Karpas-422 (cell line): Measurements from ENCODE around the gene BLVRA. TPM values are rescaled to one million over a fixed set of nuclear protein-coding genes. Genes with fewer than 3 reads are reported as not detected.
A peak's percentile ranks its signal among the peaks of the same experiment; 100 is the strongest.

Experiments
- DNase-seq: peaks from one replicate; pipeline ENCODE4 v3.0.0-alpha.2; 2015
- H2AFZ ChIP-seq: fragments of 200-600 bp; sonication (generic); 2 replicates; pipeline ENCODE4 v1.6.1; 2014; ENCODE audit warnings: antibody characterized with exemption, low read length, mixed read lengths
- H3K27ac ChIP-seq: fragments of 200-600 bp; sonication (generic); 2 replicates; pipeline ENCODE4 v1.5.1; 2014; ENCODE audit warnings: mild to moderate bottlenecking, low read length, moderate library complexity
- H3K27me3 ChIP-seq: fragments of 200-600 bp; sonication (generic); 2 replicates; pipeline ENCODE4 v1.6.1; 2014; ENCODE audit warnings: low read length, mixed read lengths
- H3K36me3 ChIP-seq: fragments of 200-600 bp; sonication (generic); 2 replicates; pipeline ENCODE4 v1.6.1; 2014; ENCODE audit warnings: low read length, mixed read lengths; ENCODE audit not compliant: insufficient read depth
- H3K4me1 ChIP-seq: fragments of 200-600 bp; sonication (generic); 2 replicates; pipeline ENCODE4 v1.6.1; 2014; ENCODE audit warnings: mild to moderate bottlenecking, low read length, mixed read lengths
- H3K4me2 ChIP-seq: fragments of 200-600 bp; sonication (generic); 2 replicates; pipeline ENCODE4 v1.6.1; 2014; ENCODE audit warnings: low read length, low read depth, mild to moderate bottlenecking; ENCODE audit not compliant: poor library complexity, severe bottlenecking
- H3K4me3 ChIP-seq: fragments of 200-600 bp; sonication (generic); 2 replicates; pipeline ENCODE4 v1.5.1; 2014; ENCODE audit warnings: mild to moderate bottlenecking, antibody characterized with exemption, low read length, mixed read lengths
- H3K79me2 ChIP-seq: fragments of 200-600 bp; sonication (generic); 2 replicates; pipeline ENCODE4 v1.6.1; 2014; ENCODE audit warnings: mild to moderate bottlenecking, low read length, mixed read lengths
- H3K9ac ChIP-seq: fragments of 200-600 bp; sonication (generic); 2 replicates; pipeline ENCODE4 v1.6.0; 2014; ENCODE audit warnings: low read length
- H3K9me2 ChIP-seq: fragments of 200-600 bp; sonication (generic), shearing (Covaris generic); replicated peaks from 2 replicates; pipeline ENCODE4 v1.6.0; 2014; ENCODE audit warnings: mild to moderate bottlenecking, low read length, moderate library complexity; ENCODE audit not compliant: insufficient read depth
- H3K9me3 ChIP-seq: fragments of 300-700, 200-600 bp; sonication (generic); 2 replicates; pipeline ENCODE4 v1.6.1; 2014; ENCODE audit warnings: low read length, mixed read lengths
- H4K20me1 ChIP-seq: fragments of 200-600 bp; sonication (generic); 2 replicates; pipeline ENCODE4 v1.6.1; 2014; ENCODE audit warnings: mild to moderate bottlenecking, antibody characterized with exemption, low read length, low read depth; ENCODE audit not compliant: insufficient read depth
- total RNA-seq: library from RNA; depleted of rRNA; stranded (reverse); fragments of >200 nt; shearing (Covaris generic); gene quantifications from 2 replicates; pipeline ENCODE4 v1.2.3, GENCODE V29; 2014; ENCODE audit warnings: low replicate concordance

The BLVRA gene
- total RNA-seq, 1 experiment from 2014 or later = not detected

DNA sequence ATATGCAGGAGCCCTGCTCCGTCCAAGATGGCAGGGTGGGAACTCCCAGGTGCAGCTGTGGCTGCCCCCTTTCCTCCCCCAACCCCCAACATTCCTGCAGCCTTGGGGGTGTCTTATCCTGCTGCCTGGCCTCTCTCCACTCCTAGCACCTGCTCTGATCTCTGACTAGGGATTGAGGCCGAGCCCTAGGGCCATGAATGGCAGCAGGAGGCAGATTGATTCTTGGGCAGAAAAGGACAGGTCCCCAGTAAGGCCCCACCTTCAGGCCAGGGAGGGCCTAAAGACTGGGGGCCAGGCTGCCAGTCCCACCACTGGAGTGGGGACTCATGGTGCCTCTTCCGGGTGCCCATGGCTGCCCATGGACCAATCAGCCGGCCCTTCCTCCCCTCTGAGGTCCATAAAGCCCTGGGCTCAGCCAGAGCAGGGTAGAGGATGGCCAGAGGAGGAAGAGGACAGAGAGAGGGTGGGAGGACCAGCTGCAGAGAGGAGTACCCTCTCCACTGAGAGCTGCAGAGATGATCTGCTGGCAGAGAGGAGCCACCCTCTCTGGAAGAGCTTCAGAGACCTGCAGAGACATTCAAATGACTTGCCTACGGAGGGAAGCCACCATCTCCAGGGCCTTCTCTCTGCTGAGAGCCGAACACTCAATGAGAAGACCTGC, 20.9 kb upstream of the BLVRA start:
- Histone ChIP-seq H3K79me2 (no peaks in the 10 kb centered on the region), H3K36me3 (no peaks in the 10 kb centered on the region), H3K27me3 (no peaks in the 10 kb centered on the region), H3K4me1 (no peaks in the 10 kb centered on the region), H3K9me3 (no peaks in the 10 kb centered on the region), H4K20me1 (no peaks in the 10 kb centered on the region), H3K4me3 (no peak overlapping the region), H3K27ac (no peak overlapping the region), H2AFZ (no peak overlapping the region), H3K4me2 (no peak overlapping the region), H3K9ac (no peak overlapping the region), H3K9me2 (no peaks in the 10 kb centered on the region)
- DNase-seq = no peak

DNA sequence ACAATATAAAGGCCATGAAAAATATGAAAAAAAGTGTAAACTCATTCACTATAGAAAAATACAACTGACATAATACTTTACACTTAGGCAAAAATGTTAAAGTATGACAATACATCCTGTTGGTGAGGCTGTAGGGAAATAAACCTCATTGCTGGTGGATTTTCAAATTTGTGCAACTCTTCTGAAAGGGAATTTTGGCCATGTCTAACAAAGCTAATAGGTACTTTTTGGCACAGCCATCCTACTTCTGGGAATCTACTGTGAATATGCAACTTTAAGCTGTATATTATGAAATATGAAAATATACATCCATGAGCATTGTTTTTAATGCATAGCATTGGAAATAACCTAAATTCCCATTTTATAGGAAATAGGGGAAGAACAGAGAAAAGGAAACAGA, 15.8 kb upstream of the BLVRA start:
- Histone ChIP-seq H3K79me2 (no peaks in the 10 kb centered on the region), H2AFZ (no peak overlapping the region), H3K4me1 (no peaks in the 10 kb centered on the region), H3K27me3 (no peaks in the 10 kb centered on the region), H3K9ac (no peak overlapping the region), H3K4me3 (no peak overlapping the region), H3K36me3 (no peaks in the 10 kb centered on the region), H3K4me2 (no peak overlapping the region), H3K9me2 (no peaks in the 10 kb centered on the region), H4K20me1 (no peaks in the 10 kb centered on the region), H3K27ac (no peak overlapping the region), H3K9me3 (no peaks in the 10 kb centered on the region)
- no peak for DNase-seq

DNA sequence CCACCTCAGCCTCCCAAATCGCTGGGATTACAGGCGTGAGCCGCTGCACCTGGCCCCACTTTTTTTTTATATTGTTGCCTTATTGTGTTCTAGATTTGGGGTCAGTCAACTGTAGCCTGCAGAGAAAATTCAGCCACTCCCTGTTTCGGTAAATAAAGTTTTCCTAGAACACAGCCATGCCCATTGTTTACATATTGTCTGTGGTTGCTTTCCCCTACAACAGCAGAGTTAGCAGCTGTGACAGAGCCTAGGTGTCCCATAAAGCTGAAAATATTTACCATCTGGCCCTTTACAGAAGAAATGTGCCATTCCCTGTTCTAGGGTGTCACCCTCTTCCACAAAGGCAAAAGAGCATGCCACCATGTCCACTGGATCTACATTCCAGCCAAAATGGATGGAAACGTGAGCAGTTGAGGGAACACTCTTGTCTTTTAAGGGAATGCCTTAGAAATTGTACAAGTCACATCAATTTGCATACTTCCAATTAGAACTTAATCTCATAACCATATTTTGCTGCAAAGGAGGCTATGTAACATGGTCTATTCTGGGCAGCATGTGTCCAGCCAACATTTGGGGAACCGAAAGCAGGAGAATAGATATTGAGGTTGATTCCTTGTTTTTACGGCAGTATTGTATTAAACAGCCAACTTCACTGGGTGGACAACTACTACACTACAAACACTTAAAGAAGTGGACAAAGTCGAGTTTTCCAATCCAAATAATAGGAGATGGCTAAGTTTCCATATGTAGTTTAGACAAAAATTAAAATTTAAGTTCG, 11.0 kb upstream of the BLVRA start:
- H3K79me2 ChIP-seq = no peaks in the 10 kb centered on the region
- H3K27ac ChIP-seq = no peak overlapping the region
- H3K9me3 ChIP-seq = no peaks in the 10 kb centered on the region
- H3K4me1 ChIP-seq = no peaks in the 10 kb centered on the region
- DNase-seq = no peak
- H3K27me3 ChIP-seq = no peaks in the 10 kb centered on the region
- no peak overlapping the region for H3K4me3 ChIP-seq
- H3K9me2 ChIP-seq = no peaks in the 10 kb centered on the region
- H3K9ac ChIP-seq = no peak overlapping the region
- H3K4me2 ChIP-seq = no peak overlapping the region
- no peak overlapping the region for H2AFZ ChIP-seq
- H4K20me1 ChIP-seq = no peaks in the 10 kb centered on the region
- no peaks in the 10 kb centered on the region for H3K36me3 ChIP-seq

DNA sequence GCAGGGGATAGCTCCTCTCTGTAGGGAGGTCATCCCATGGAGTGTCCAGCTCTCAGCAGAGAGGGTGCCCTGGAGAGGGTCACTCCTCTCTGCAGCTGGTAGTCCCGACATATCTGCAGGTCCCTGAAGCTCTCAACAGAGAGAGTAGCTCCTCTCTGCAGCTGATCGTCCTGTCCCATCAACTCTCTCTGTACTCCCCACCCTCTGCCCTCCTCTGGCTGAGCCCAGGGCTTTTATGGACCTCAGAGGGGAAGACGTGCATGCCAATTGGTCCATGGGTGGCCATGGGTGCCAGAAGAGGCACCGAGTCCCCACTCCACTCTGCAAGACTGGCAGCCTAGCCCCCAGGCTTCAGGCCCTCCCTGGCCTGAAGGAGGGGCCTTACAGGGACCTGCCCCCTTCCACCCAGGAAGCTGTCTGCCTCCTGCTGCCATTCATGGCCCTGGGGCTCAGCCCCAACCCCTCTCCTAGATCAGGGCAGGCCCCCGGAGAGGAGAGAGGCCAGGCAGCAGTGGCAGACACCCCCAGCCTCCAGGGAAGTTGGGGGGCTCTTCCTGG, 9.0 kb upstream of the BLVRA start:
- H3K27me3 ChIP-seq = no peaks in the 10 kb centered on the region
- H3K9ac ChIP-seq = no peak overlapping the region
- no peaks in the 10 kb centered on the region for H3K4me1 ChIP-seq
- no peak overlapping the region for H3K27ac ChIP-seq
- no peaks in the 10 kb centered on the region for H3K36me3 ChIP-seq
- H3K9me3 ChIP-seq = no peaks in the 10 kb centered on the region
- H2AFZ ChIP-seq = no peak overlapping the region
- no peaks in the 10 kb centered on the region for H4K20me1 ChIP-seq
- DNase-seq = no peak
- no peaks in the 10 kb centered on the region for H3K9me2 ChIP-seq
- H3K4me2 ChIP-seq = no peak overlapping the region
- no peaks in the 10 kb centered on the region for H3K79me2 ChIP-seq
- no peak overlapping the region for H3K4me3 ChIP-seq

DNA sequence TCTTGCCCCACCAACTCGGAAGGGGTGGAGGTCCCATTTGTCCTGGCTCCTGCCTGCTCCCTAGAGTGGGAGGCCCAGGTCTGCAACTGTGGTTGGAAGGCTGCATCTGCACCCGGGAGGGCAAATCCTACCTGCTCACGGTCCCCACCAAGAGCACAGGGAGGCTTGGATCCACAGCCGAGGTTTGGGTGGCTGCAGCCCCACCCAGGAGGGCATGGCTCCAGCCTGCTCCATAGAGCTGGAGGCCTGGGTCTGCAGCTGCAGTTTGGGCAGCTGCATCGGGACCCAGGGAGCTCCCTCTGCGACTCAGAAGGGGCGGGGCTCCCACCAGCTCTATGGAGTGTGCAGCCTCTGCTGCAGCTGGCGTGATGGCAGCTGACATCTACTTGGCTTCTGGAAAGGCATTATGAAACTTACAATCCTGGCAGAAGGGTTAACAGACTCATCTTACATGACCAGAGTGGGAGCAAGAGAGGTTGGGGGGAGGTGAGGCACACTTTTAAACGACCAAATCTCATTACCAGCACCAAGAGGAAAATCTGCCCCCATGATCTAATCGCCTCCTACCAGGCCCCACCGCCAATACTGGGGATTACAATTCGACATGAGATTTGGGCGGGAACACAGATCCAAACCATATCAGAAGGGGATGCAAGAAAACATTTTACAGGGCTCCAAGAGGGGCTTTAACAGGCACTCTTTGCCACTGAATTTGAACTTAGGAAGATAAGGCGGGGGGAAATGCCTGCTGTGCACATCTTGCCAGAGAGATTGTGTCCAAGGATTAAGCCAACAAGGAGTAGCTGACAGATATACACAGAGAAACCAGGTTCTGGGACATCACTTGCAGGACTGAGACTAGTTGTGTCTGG, 8.2 kb upstream of the BLVRA start:
- Histone ChIP-seq H3K4me1 (no peaks in the 10 kb centered on the region), H3K9ac (no peak overlapping the region), H3K79me2 (no peaks in the 10 kb centered on the region), H2AFZ (no peak overlapping the region), H4K20me1 (no peaks in the 10 kb centered on the region), H3K9me2 (no peaks in the 10 kb centered on the region), H3K27me3 (no peaks in the 10 kb centered on the region), H3K4me3 (no peak overlapping the region), H3K27ac (no peak overlapping the region), H3K4me2 (no peak overlapping the region), H3K9me3 (no peaks in the 10 kb centered on the region), H3K36me3 (no peaks in the 10 kb centered on the region)
- DNase-seq = no peak

DNA sequence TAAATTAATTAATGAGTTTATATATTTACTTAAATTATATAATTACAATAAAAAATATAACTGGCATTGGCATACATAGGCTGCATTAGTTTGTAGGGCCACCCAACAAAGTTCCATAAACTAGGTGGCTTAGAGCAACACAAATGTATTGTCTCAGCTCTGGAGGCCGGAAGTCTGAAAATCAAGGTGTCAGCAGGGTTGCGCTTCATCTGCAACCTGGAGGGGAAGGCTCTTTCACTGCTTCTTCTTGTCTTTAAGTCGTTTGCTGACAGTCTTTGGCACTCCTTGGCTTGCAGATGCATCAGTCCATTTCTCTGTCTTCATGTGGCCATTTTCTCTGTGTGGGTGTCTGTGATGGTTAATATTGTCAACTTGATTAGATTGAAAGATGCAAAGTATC, 6.1 kb upstream of the BLVRA start:
- Histone ChIP-seq H3K9me3 (no peaks in the 10 kb centered on the region), H4K20me1 (no peaks in the 10 kb centered on the region), H3K4me1 (no peaks in the 10 kb centered on the region), H3K9me2 (no peaks in the 10 kb centered on the region), H3K79me2 (no peaks in the 10 kb centered on the region), H3K36me3 (no peaks in the 10 kb centered on the region), H3K27ac (no peak overlapping the region), H3K27me3 (no peaks in the 10 kb centered on the region), H3K4me2 (no peak overlapping the region), H3K9ac (no peak overlapping the region), H2AFZ (no peak overlapping the region), H3K4me3 (no peak overlapping the region)
- no peak for DNase-seq

DNA sequence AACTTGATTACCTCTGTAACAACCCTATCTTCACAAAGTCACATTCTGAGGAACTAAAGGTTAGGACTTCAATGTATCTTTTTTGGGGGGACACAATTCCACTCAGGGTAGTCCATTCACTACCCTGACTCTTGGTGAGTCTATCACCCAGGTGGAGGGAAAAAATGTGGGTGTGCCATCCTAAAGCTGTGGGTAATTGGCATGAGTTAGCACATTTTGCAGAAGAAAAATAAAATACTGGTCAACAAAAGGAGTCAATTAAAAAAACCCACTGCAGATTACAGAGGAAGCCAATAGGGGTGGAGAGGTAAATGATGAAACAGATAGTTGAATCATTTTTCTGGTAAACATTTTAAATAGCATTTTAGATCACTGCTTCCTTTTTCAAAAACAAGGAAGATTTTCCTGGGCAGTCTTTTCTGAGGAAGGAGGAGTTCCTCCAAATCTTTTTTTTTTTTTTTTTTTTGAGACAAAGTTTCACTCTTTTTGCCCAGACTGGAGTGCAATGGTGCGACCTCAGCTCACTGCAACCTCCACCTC, 5.1 kb upstream of the BLVRA start:
- Histone ChIP-seq H2AFZ (no peak overlapping the region), H3K27me3 (no peaks in the 10 kb centered on the region), H3K4me2 (no peak overlapping the region)

DNA sequence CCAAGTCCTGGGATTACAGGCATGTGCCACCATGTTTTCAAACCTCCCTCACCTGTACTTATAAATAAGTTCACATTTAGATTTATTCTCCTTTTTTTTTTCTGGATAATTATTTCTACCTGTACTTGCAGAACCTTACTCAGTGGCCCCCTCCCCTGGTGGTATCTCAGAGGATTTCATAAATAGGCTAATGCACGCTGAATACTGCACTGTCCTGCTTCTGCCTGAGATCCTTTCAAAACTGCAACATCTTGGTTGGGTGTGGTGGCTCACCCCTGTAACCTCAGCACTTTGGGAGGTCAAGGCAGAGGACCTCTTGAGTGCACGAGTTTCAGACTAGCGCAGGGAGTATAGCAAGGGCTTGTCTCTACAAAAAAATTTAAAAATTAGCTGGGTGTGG, 4.6 kb upstream of the BLVRA start:
- H3K27me3 ChIP-seq = no peaks in the 10 kb centered on the region
- peak; percentile 44 for DNase-seq
- no peaks in the 10 kb centered on the region for H4K20me1 ChIP-seq
- no peak overlapping the region for H2AFZ ChIP-seq
- H3K4me3 ChIP-seq = no peak overlapping the region
- H3K4me1 ChIP-seq = no peaks in the 10 kb centered on the region
- H3K9me3 ChIP-seq = no peaks in the 10 kb centered on the region
- H3K9me2 ChIP-seq = no peaks in the 10 kb centered on the region
- H3K4me2 ChIP-seq = no peak overlapping the region
- H3K9ac ChIP-seq = no peak overlapping the region
- H3K36me3 ChIP-seq = no peaks in the 10 kb centered on the region
- no peak overlapping the region for H3K27ac ChIP-seq
- no peaks in the 10 kb centered on the region for H3K79me2 ChIP-seq

More for the DNA sequence above, 5.1 kb upstream of the BLVRA start:
- no peak for DNase-seq
- Histone ChIP-seq H3K4me1 (no peaks in the 10 kb centered on the region), H3K9ac (no peak overlapping the region), H3K9me3 (no peaks in the 10 kb centered on the region), H3K9me2 (no peaks in the 10 kb centered on the region), H4K20me1 (no peaks in the 10 kb centered on the region), H3K36me3 (no peaks in the 10 kb centered on the region), H3K4me3 (no peak overlapping the region), H3K27ac (no peak overlapping the region), H3K79me2 (no peaks in the 10 kb centered on the region)
